Epithelial cell of esophagus (primary cell): ENCODE results near the gene SEC14L2.

Experiments used
- DNase-seq: peaks from one replicate; pipeline ENCODE4 v3.0.0; 2010; ENCODE audit warnings: low read depth
- H3K4me3 ChIP-seq: 2 replicates; pipeline ENCODE4 v1.5.1; 2011; ENCODE audit warnings: mild to moderate bottlenecking, low read length, control low read depth
- CTCF ChIP-seq: IDR thresholded peaks from 2 replicates; pipeline ENCODE4 v1.5.1; 2011; ENCODE audit warnings: low read depth, mild to moderate bottlenecking, low read length, control low read depth, inconsistent platforms; ENCODE audit not compliant: insufficient read depth; ENCODE audit errors: missing control alignments

SEC14L2 gene

GRCh38 chr22:30432520-30432919 lies 35.7 kb downstream of the SEC14L2 start:
- no peak for TF ChIP-seq CTCF

GRCh38 chr22:30433227-30433626 lies 36.4 kb downstream of the SEC14L2 start:
- H3K4me3 ChIP-seq, result no peak overlapping the region
- no peak for TF ChIP-seq CTCF
- DNase-seq, result no peak

More at GRCh38 chr22:30432520-30432919, 35.7 kb downstream of the SEC14L2 start:
- no peak overlapping the region for H3K4me3 ChIP-seq
- no peak for DNase-seq

- no peak overlapping the region for H3K4me3 ChIP-seq
- TF ChIP-seq CTCF, result no peak
- peak; percentile 34 for DNase-seq
Observed at GRCh38 chr22:30433773-30434172, 37.0 kb downstream of the SEC14L2 start.

GRCh38 chr22:30434843-30435242 lies 38.0 kb downstream of the SEC14L2 start:
- no peak for TF ChIP-seq CTCF
- no peak overlapping the region for H3K4me3 ChIP-seq
- DNase-seq, result no peak

GRCh38 chr22:30435674-30436126 lies 38.9 kb downstream of the SEC14L2 start:
- DNase-seq, result no peak
- TF ChIP-seq CTCF, result no peak
- H3K4me3 ChIP-seq, result no peak overlapping the region

- H3K4me3 ChIP-seq, result no peak overlapping the region
Observed at GRCh38 chr22:30436196-30436595, 39.4 kb downstream of the SEC14L2 start.

More at GRCh38 chr22:30436196-30436595, 39.4 kb downstream of the SEC14L2 start:
- TF ChIP-seq CTCF, result no peak
- DNase-seq, result peak; percentile 25
